Measurements from ENCODE around the gene OR52E5.
A peak's percentile ranks its signal among the peaks of the same experiment; 100 is the strongest.

Gene OR52E5

GRCh38 chr11:5892908-5893307 is at the start of gene OR52E5:
Gene OR52E5, plus strand, starts transcription at chr11:5893208. Its CDS starts 7,569 bp downstream, at chr11:5900777.
- no peak for DNase-seq

- no peak for DNase-seq
Measured at GRCh38 chr11:5846701-5847100, 46.3 kb upstream of the OR52E5 start.

GRCh38 chr11:5847711-5848110 is 45.3 kb upstream of the OR52E5 start:
- DNase-seq = no peak

GRCh38 chr11:5851002-5851401 is 42.0 kb upstream of the OR52E5 start:
- no peak for DNase-seq

- no peak for DNase-seq
Measured at GRCh38 chr11:5857590-5857989, 35.4 kb upstream of the OR52E5 start, which contains the start of gene OR52E8. Gene OR52E8, minus strand, starts transcription at chr11:5857690. Its CDS starts 0 bp downstream, at chr11:5857690.

GRCh38 chr11:5865826-5866225 is 27.2 kb upstream of the OR52E5 start:
- no peak for DNase-seq

GRCh38 chr11:5878564-5878963 is 14.4 kb upstream of the OR52E5 start:
- no peak for DNase-seq

- no peak for DNase-seq
Measured at GRCh38 chr11:5880329-5880728, 12.7 kb upstream of the OR52E5 start, which contains the start of gene OR52E4. Gene OR52E4, plus strand, starts transcription at chr11:5880629. Its CDS starts 3,664 bp downstream, at chr11:5884293.

- DNase-seq = no peak
Measured at GRCh38 chr11:5881756-5882155, 11.3 kb upstream of the OR52E5 start.

GRCh38 chr11:5887172-5887571 is 5.8 kb upstream of the OR52E5 start:
- DNase-seq = no peak

GRCh38 chr11:5887661-5888060 is 5.3 kb upstream of the OR52E5 start:
- DNase-seq = no peak

GRCh38 chr11:5891216-5891800 is 1.7 kb upstream of the OR52E5 start:
- peak in 1 of 6 experiments; percentile 4 for DNase-seq

- DNase-seq = no peak
Measured at GRCh38 chr11:5899534-5899933, 6.5 kb downstream of the OR52E5 start.

GRCh38 chr11:5910540-5910939 is 17.5 kb downstream of the OR52E5 start:
- no peak for DNase-seq

- no peak for DNase-seq
Measured at GRCh38 chr11:5922749-5923426, 29.9 kb downstream of the OR52E5 start.

GRCh38 chr11:5923427-5923776 is 30.4 kb downstream of the OR52E5 start:
- no peak for DNase-seq

GRCh38 chr11:5923794-5924193 is 30.8 kb downstream of the OR52E5 start:
- DNase-seq = no peak

- DNase-seq = no peak
Measured at GRCh38 chr11:5928271-5928670, 35.3 kb downstream of the OR52E5 start.

GRCh38 chr11:5928811-5929210 is 35.8 kb downstream of the OR52E5 start:
- no peak for DNase-seq

- no peak for DNase-seq
Measured at GRCh38 chr11:5929571-5930368, 36.8 kb downstream of the OR52E5 start.

- DNase-seq = no peak
Measured at GRCh38 chr11:5930614-5931013, 37.6 kb downstream of the OR52E5 start.

- no peak for DNase-seq
Measured at GRCh38 chr11:5931061-5931460, 38.1 kb downstream of the OR52E5 start.

- no peak for DNase-seq
Measured at GRCh38 chr11:5932671-5933070, 39.7 kb downstream of the OR52E5 start.

GRCh38 chr11:5933116-5933515 is 40.1 kb downstream of the OR52E5 start:
- no peak for DNase-seq

Measured in stimulated activated naive CD4-positive, alpha-beta T cell (primary cell).